Epithelial cell of esophagus (primary cell): ENCODE measurements around the gene HSF5.
"Not testable (repeated sequence)": the region's sequence is repeated elsewhere in the genome, so short reads cannot be mapped to it uniquely, and the experiment has no call there.

Experiments
- DNase-seq: peaks from one replicate; pipeline ENCODE4 v3.0.0; 2010; ENCODE audit warnings: low read depth
- H3K4me3 ChIP-seq: 2 replicates; pipeline ENCODE4 v1.5.1; 2011; ENCODE audit warnings: mild to moderate bottlenecking, low read length, control low read depth
- CTCF ChIP-seq: IDR thresholded peaks from 2 replicates; pipeline ENCODE4 v1.5.1; 2011; ENCODE audit warnings: low read depth, mild to moderate bottlenecking, low read length, control low read depth, inconsistent platforms; ENCODE audit not compliant: insufficient read depth; ENCODE audit errors: missing control alignments

HSF5 gene

GRCh38 chr17:58510075-58510474 is 21.9 kb upstream of the HSF5 start:
- no peak for TF ChIP-seq CTCF
- H3K4me3 ChIP-seq, result no peak overlapping the region
- DNase-seq, result no peak

- no peak overlapping the region for H3K4me3 ChIP-seq
- TF ChIP-seq CTCF, result no peak
- DNase-seq, result no peak
Measured at GRCh38 chr17:58508341-58509067, 20.3 kb upstream of the HSF5 start.

GRCh38 chr17:58507123-58507634 is 19.0 kb upstream of the HSF5 start:
- H3K4me3 ChIP-seq, result no peak overlapping the region
- no peak for TF ChIP-seq CTCF
- no peak for DNase-seq

GRCh38 chr17:58506354-58507080 is 18.3 kb upstream of the HSF5 start:
- no peak for DNase-seq
- no peak overlapping the region for H3K4me3 ChIP-seq
- no peak for TF ChIP-seq CTCF

GRCh38 chr17:58504826-58505351 is 16.7 kb upstream of the HSF5 start:
- TF ChIP-seq CTCF, result no peak

GRCh38 chr17:58503866-58504265 is 15.7 kb upstream of the HSF5 start:
- DNase-seq, result no peak
- H3K4me3 ChIP-seq, result no peak overlapping the region
- TF ChIP-seq CTCF, result no peak

More at GRCh38 chr17:58504826-58505351, 16.7 kb upstream of the HSF5 start:
- DNase-seq, result no peak
- no peak overlapping the region for H3K4me3 ChIP-seq

- not testable (repeated sequence) for H3K4me3 ChIP-seq, DNase-seq
Measured at GRCh38 chr17:58503134-58503533, 14.9 kb upstream of the HSF5 start.
